Measurements from ENCODE around the gene KIAA1614. TPM values are rescaled to one million over a fixed set of nuclear protein-coding genes. Genes with fewer than 3 reads are reported as not detected.

Gene KIAA1614
- total RNA-seq, 2 donors from 2014 or later: 9.8 to 13.8 TPM

- Histone ChIP-seq H3K27me3 (replicated peaks; ENCODE audit: insufficient read depth) (no peaks in the 10 kb centered on the region), H3K4me1 (ENCODE audit: control insufficient read depth in 1 of 2, low read depth in 2 of 2) (peaks cover 0 to 15% of the 10 kb centered on the region in 2 donors), H3K36me3 (peaks cover 5% of the 10 kb centered on the region), H3K27ac (peak overlapping the region in 1 of 2 donors; percentile 28), H3K9me3 (no peaks in the 10 kb centered on the region), H3K4me3 (peak overlapping the region; percentile 40)
- no peak for DNase-seq (ENCODE audit: low spot score)
- no peak for ATAC-seq (ENCODE audit: insufficient number of reproducible peaks, low FRiP score, low read depth)
- no peak for TF ChIP-seq CTCF (IDR thresholded peaks at IDR 0.05)
Measured at GRCh38 chr1:180926164-180926981, 13.7 kb downstream of the KIAA1614 start.

- peaks cover 0 to 15% of the 10 kb centered on the region in 2 donors for H3K4me1 ChIP-seq (ENCODE audit: control insufficient read depth in 1 of 2, low read depth in 2 of 2)
- H3K36me3 ChIP-seq: peaks cover 5% of the 10 kb centered on the region
- H3K27me3 ChIP-seq (replicated peaks; ENCODE audit: insufficient read depth): no peaks in the 10 kb centered on the region
- ATAC-seq (ENCODE audit: insufficient number of reproducible peaks, low FRiP score, low read depth) (no peak), DNase-seq (ENCODE audit: low spot score) (no peak)
- no peaks in the 10 kb centered on the region for H3K9me3 ChIP-seq
- no peak for TF ChIP-seq CTCF (IDR thresholded peaks at IDR 0.05)
- no peak overlapping the region for H3K4me3 ChIP-seq
- no peak overlapping the region for H3K27ac ChIP-seq
Measured at GRCh38 chr1:180927348-180927747, 14.7 kb downstream of the KIAA1614 start.

- Histone ChIP-seq H3K4me1 (ENCODE audit: control insufficient read depth in 1 of 2, low read depth in 2 of 2) (peaks cover 0 to 15% of the 10 kb centered on the region in 2 donors), H3K27me3 (replicated peaks; ENCODE audit: insufficient read depth) (no peaks in the 10 kb centered on the region), H3K27ac (no peak overlapping the region), H3K4me3 (no peak overlapping the region), H3K9me3 (no peaks in the 10 kb centered on the region), H3K36me3 (peaks cover 5% of the 10 kb centered on the region)
- DNase-seq (ENCODE audit: low spot score): no peak
- ATAC-seq (ENCODE audit: insufficient number of reproducible peaks, low FRiP score, low read depth): no peak
- TF ChIP-seq CTCF (IDR thresholded peaks at IDR 0.05): no peak
Measured at GRCh38 chr1:180927841-180928240, 15.1 kb downstream of the KIAA1614 start.

- ATAC-seq (ENCODE audit: insufficient number of reproducible peaks, low FRiP score, low read depth) (no peak), DNase-seq (ENCODE audit: low spot score) (no peak)
- Histone ChIP-seq H3K36me3 (peaks cover 5% of the 10 kb centered on the region), H3K9me3 (no peaks in the 10 kb centered on the region), H3K27ac (no peak overlapping the region), H3K27me3 (replicated peaks; ENCODE audit: insufficient read depth) (no peaks in the 10 kb centered on the region), H3K4me3 (no peak overlapping the region), H3K4me1 (ENCODE audit: control insufficient read depth in 1 of 2, low read depth in 2 of 2) (peaks cover 0 to 15% of the 10 kb centered on the region in 2 donors)
- TF ChIP-seq CTCF (IDR thresholded peaks at IDR 0.05): no peak
Measured at GRCh38 chr1:180928331-180929230, 15.9 kb downstream of the KIAA1614 start.

- Histone ChIP-seq H3K4me3 (no peak overlapping the region), H3K4me1 (ENCODE audit: control insufficient read depth in 1 of 2, low read depth in 2 of 2) (peaks cover 0 to 15% of the 10 kb centered on the region in 2 donors), H3K9me3 (no peaks in the 10 kb centered on the region), H3K27ac (no peak overlapping the region), H3K36me3 (peaks cover 5% of the 10 kb centered on the region), H3K27me3 (replicated peaks; ENCODE audit: insufficient read depth) (no peaks in the 10 kb centered on the region)
- TF ChIP-seq CTCF (IDR thresholded peaks at IDR 0.05): no peak
- ATAC-seq (ENCODE audit: insufficient number of reproducible peaks, low FRiP score, low read depth) (no peak), DNase-seq (ENCODE audit: low spot score) (no peak)
Measured at GRCh38 chr1:180929389-180929788, 16.7 kb downstream of the KIAA1614 start.

All from thoracic aorta (tissue), 2 donors.